GM10847 (cell line): ENCODE measurements around the gene OLFML1.

Experiments used
- POLR2A ChIP-seq: IDR thresholded peaks from 2 replicates; pipeline ENCODE4 v1.6.1; 2011; ENCODE audit not compliant: insufficient read length; ENCODE audit errors: extremely low read depth

The OLFML1 gene

DNA sequence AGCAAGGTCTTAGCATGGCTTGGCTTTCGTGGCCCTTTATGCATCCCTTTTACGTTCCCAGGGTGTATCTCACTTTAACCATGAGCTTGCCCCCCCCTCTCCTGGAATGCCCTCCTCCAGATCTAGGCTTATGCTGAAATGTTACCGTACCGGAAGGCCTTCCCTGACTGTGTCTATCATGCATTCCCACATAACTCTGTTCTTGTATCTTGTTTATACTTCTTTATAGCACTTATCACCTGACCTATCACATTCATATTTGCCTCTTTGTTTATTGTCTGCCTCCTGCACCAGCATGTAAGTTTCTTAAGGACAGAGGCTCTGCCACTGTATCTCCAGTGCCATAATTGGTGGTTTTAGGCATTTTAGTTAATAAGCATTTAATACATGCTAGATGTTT is 67.4 kb downstream of the OLFML1 start:
- no peak for TF ChIP-seq POLR2A

DNA sequence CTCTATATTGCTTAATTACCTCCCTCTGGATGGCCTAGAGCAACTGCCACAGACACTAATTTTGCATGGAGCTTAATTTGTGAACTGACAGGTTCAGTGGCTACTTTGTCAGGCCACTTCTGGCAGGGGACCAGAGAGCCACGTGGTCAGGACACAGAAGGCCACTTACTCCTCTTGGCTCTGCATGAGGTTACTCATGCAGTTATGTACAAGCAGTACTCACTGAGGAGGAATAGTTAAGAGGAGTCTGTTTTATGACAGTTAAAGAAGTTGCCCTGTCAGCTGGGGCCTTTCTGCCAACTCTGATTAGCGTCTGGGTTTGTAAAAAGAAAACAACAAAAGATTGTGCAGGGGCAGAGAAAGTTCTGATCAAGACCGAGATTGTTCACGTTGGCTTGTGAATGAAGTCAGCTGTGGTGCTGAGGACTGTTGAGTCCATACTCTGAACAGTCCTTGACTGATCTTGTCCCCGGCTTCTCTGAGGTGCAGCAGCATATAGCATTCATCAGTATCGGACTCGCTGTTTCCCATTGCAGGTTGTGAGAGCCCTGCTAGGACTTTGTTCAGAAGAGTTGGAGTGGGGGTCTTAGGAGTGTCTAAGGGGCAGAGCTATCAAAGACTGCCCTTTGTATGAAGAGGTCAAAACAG is 69.9 kb downstream of the OLFML1 start:
- TF ChIP-seq POLR2A: no peak

DNA sequence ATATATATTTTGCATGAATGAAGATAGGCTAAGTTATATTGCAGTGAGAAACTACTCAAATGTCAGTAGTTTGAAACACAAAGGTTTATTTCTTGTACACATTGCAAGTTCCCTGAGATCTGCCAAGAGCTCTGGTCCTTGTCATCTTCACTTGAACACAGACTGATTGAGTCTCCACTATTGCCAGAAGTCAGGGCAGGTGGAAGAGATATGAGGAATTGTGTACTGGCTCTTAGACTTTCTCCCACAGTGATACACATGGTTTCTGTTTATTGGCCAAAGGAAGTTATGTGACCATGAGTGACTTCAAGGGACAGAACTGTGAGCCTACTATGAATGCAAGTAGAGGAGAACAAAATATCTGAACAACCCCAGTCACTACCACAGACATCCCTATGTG is 72.7 kb downstream of the OLFML1 start:
- TF ChIP-seq POLR2A: no peak

DNA sequence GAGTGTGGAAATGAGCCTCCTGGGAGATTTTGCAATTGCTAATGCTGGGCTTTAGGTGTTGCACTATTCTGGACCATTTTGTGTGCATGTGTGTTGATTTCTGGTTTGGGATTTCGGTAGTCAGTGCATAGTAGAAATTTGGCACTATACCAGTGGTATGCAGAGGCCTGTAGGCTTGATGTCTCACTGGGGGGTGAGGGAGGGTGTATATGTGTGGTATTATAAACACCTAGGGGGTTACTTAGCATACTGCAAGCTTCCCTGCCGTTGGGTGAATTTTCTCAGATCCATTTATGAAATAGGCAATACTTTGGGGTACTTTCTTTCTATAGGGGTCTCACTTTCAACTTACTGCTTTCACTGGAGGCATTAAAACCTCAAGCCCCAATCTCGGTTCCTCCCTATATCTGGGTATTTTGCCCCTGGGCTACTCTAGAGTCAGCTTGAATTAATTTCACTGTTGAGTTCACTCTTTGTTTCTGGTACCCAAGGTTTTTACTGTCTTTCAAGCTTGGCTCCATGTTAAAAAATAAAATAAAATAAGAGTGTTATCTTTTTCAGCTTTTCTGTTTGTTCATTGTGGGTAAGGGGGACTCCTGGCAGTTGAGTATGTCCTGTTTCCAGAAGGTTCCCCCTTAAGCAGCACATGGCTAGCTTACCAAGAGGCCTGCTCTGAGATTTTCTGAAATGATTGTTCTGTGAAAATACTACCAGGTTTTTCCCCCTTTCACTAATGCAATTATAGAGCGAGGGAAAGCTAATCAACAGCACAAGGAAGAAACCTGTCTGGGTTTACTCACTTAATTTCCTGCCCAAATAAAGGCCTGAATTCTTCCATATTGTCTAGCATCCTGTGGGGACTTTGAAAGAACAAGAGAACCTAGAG is 74.3 kb downstream of the OLFML1 start:
- no peak for TF ChIP-seq POLR2A
